GM12892 (cell line): Measurements from ENCODE around the gene DMXL2.
"Not testable (repeated sequence)": the region's sequence is repeated elsewhere in the genome, so short reads cannot be mapped to it uniquely, and the experiment has no call there.

Experiments used
- DNase-seq: peaks from one replicate; pipeline ENCODE4 v3.0.0; 2011; ENCODE audit not compliant: insufficient read length
- FAIRE-seq: peaks from 2 replicates; lab custom pipeline; 2011; peaks lifted over from hg19 to GRCh38; lab: Jason Lieb, UNC
- POLR2A ChIP-seq: IDR thresholded peaks from 2 replicates; pipeline ENCODE4 v1.6.1; 2011; ENCODE audit warnings: low read depth, low read length, control low read depth
- POLR2AphosphoS5 ChIP-seq: IDR thresholded peaks from 2 replicates; pipeline ENCODE4 v1.6.1; 2011; ENCODE audit warnings: low read depth, low read length, control low read depth
- TAF1 ChIP-seq: IDR thresholded peaks from 2 replicates; pipeline ENCODE4 v1.6.1; 2011; ENCODE audit warnings: low read depth, mild to moderate bottlenecking, control low read depth, low read length, borderline replicate concordance

Gene DMXL2

DNA sequence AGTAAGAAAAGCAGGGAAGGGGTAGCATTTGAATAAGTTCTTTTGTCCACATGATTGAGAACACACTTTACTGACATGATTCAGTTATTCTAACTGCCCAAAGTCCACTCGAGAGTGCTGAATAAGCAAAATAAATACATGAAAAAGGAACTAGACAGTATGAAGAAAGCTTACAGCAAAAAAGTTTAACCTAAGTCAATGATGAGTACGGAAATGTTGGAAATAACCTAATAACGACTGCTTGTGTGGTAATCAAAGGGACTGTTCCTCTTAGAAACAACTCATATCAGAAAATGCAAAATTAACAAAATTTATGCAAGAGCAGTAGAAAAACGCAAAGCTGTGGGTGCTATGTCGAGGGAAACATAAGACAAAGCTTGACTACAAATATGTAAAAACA, 36.6 kb downstream of the DMXL2 start:
- FAIRE-seq: no peak
- TF ChIP-seq POLR2A (no peak), TAF1 (no peak), POLR2AphosphoS5 (no peak)
- DNase-seq: no peak

DNA sequence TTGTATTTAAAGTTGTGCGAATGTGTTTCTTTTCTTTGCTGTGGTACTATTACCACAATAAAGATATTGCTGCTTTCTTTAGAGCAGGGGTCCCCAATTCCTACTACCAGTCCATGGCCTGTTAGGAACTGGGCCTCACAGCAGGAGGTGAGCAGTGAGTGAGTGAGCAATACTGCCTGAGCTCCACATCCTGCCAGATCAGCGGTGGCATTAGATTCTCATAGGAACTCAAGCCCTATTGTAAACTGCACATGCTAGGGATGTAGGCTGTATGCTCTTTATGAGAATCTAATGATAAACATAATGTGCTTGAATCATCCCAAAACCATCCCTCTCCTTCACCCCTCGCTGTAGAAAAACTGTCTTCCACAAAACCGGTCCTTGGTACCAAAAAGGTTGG, 41.6 kb downstream of the DMXL2 start:
- DNase-seq (no peak), FAIRE-seq (no peak)
- TF ChIP-seq TAF1: no peak
- no peak for TF ChIP-seq POLR2AphosphoS5
- no peak for TF ChIP-seq POLR2A

DNA sequence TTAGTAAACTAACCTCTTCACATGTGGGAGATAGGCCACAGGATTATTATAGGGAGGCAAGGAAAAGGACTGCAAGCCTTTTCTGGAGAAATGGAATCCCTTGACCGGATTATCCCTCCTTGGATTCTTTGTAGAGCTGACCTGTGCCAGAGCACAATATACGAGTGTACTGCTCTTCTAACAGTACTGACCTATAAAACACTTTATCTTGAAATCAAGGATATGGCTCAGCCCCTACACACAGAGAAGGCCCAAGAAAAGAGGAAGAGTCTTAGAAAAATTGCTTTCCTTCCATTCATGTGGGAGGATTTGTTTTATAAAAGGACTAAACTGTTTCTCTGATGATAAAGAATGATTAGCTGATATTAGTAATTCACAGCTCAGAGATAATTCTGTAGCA, 42.2 kb downstream of the DMXL2 start:
- DNase-seq (no peak), FAIRE-seq (no peak)
- TF ChIP-seq TAF1 (no peak), POLR2AphosphoS5 (no peak), POLR2A (no peak)

DNA sequence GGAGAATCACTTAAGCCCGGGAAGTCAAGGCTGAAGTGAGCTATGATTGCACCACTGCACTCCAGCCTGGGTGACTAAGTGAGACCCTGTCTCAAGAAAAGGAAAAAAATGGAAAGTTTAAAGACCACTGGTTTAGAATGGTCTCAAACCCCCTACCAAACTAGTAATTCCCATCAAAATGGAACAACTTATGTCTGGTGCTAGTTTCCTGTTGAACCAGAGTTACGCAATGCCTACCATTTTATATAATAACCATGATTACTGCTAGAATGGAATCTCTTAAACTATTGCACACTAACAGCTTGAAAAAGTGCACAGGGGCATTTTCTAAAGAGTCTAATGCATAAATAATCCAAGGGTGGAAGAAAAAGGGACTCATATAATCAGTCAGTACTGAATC, 43.6 kb downstream of the DMXL2 start:
- FAIRE-seq: no peak
- TF ChIP-seq POLR2AphosphoS5: no peak
- TF ChIP-seq TAF1: no peak
- no peak for TF ChIP-seq POLR2A
- no peak for DNase-seq

DNA sequence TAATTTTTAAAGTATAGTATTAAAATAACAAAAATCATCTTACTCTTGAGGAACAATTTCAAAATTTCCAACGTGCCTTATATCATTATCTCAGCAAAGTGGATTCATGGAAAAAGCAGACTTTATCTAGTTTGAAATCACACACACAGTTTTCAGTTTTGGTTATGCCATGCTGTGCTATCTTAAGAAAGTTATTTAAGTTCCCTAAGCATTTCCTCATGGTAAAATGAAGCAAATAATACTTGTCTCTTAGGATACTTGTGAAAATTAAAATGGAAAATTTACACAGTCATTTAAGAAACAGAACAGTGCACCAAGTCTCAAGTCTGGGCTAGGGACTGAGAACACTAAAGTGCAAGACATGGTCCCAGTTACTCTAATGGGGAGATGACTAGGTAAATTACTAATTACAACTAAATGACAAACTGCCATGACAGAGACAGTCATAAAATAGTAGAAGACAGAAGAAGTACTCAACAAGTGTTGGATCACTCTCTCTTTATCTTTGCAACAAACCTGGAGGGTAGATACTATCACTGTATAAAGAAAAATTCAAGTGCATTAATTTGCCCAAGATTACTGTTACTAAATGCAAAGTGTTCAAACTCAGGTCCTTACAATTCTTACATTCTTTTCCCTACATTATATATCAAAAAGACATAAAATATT, 44.8 kb downstream of the DMXL2 start:
- no peak for TF ChIP-seq TAF1
- no peak for TF ChIP-seq POLR2A
- no peak for TF ChIP-seq POLR2AphosphoS5
- FAIRE-seq (no peak), DNase-seq (no peak)

DNA sequence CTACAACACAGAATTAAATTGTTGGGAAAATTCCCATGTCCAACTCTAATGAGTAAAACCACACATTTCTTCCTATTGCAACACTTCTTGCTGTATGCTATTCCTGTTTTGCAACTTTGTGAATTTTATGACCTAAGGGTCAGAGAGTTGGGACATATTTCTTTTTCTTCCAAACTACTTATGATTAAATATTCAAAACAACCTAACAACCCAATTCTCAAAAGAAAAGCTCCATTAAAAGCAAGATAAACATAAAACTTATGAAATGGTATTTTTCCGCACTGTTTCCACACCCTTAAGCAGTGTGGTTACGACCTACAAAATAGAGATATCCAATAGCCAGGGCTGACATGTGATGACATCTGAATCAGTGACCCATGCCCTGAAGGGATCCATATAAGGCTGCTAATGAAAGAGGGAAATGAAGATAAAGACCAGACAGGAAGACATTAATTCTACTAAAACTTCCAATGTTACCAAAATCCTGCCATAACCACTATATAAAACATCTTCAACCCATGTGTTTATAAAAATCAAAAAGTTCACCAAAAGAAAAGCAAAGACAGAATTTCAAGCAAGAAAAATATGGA, 45.6 kb downstream of the DMXL2 start:
- FAIRE-seq: no peak

DNA sequence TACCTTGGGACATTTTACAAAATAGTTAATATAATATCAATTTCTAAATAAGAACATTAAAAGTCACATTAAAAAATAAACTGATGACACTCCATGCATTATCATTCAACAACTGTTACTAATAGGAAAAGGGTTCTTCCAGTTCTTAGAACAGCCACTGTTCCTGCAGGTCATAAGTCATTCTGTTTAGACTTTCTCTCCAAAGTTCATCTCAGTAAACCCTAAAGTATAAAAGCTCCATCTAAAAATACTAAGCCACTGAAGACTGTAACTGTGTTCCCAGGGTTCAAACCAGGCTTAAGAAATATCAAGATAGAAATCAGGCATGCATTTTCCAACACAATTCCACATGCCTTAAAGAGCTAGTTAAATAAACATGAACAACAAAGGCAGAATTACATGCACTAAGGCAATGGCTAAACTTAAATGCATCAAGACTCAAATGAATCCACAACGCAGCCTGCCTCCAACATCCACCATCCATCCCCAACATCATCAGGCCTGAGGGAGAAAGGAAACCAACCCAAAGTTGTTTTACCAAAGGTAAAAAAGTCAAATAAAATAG, 46.2 kb downstream of the DMXL2 start:
- no peak for TF ChIP-seq POLR2AphosphoS5
- TF ChIP-seq TAF1: no peak
- TF ChIP-seq POLR2A: no peak
- no peak for FAIRE-seq
- no peak for DNase-seq

More for the DNA sequence above, 45.6 kb downstream of the DMXL2 start:
- no peak for DNase-seq
- TF ChIP-seq POLR2A (no peak), TAF1 (no peak), POLR2AphosphoS5 (no peak)

DNA sequence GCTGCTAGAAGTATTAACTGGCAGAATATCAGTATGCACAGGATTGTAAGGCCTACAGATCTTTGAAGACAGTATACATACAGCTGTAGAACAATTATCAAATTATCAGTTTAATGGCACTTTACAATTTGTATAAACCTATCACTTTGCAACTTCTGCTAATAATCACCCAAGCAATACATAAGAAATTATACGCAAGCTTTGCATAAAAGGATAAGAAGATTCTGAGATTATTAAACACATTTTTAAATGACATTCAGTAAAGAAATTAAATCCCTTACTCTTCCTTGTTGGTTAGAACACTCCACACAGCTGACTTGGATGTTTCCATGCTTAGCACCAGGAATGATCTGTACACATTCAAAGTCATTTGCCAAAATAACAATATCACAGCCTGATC, 46.8 kb downstream of the DMXL2 start:
- DNase-seq (no peak), FAIRE-seq (no peak)
- TF ChIP-seq POLR2A: no peak
- TF ChIP-seq POLR2AphosphoS5: no peak
- TF ChIP-seq TAF1: no peak

DNA sequence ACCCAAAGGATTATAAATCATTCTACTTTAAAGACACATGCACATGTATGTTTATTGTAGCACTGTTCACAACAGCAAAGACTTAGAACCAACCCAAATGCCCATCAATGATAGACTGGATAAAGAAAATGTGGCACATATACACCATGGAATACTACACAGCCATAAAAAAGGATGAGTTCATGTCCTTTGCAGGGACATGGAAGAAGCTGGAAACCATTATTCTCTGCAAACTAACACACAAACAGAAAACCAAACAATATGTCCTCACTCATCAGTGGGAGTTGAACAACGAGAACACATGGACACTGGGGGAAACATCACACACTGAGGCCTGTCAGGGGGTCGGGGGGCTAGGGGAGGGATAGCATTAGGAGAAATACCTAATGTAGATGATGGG, 49.2 kb downstream of the DMXL2 start:
- DNase-seq, FAIRE-seq: not testable (repeated sequence)

DNA sequence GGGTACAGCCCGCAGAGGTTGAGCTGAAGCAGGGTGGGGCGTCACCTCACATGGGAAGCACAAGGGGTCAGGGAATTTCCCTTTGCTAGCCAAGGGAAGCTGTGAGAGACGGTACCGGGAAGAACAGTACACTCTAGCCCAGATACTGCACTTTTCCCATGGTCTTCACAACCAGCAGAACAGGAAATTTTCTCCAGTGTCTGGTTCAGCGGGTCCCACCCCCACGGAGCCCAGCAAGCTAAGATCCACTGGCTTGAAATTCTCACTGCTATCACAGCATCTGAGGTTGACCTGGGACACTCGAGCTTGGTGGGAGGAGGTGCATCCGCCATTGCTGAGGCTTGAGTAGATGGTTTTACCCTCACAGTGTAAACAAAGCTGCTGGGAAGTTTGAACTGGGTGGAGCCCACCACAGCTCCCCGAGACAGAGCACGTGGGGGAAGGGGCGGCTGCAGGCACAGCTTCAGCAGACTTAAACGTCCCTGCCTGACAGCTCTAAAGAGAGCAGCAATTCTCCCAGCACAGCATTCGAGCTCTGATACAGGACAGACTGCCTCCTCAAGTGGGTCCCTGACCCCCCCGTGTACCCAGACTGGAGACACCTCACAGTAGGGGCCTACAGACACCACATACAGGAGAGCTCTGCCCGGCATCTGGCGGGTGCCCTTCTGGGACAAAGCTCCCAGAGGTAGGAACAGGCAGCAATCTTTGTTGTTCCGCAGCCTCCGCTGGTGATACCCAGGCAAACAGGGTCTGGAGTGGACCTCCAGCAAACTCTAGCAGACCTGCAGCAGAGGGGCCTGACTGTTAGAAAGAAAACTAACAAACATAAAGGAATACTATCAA, 53.4 kb downstream of the DMXL2 start:
- DNase-seq, FAIRE-seq: not testable (repeated sequence)

DNA sequence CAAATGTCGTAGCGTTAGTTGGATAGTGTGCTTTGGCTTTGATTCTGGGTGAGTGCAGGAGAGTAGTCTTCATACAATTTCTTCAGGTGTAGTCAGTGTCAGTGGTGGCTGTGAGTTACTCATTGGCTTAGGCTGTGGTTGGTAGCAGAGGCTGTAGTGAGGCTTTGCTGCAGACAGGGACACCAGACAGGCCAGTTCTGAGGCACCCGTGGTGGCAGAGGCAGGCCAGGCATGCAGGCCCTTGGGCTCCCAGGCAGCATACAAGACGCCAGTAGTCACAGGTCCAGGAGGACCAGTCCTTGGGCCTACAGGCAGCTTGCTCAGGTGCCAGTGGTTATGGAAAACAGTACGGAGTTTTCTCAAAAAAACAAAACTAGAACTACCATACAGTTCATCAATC, 61.3 kb downstream of the DMXL2 start:
- FAIRE-seq (no peak), DNase-seq (no peak)
- TF ChIP-seq TAF1: no peak
- no peak for TF ChIP-seq POLR2A
- TF ChIP-seq POLR2AphosphoS5: no peak
